Vagina (tissue), 2 donors: ENCODE results near the gene PSMA1.

ENCODE experiments used
- POLR2A ChIP-seq, 2 donors: fragments of 450-650 bp; IDR thresholded peaks; one replicate each; pipeline ENCODE4 v1.6.1; 2017; ENCODE audit warnings: antibody characterized with exemption in 2 of 2, mild to moderate bottlenecking in 2 of 2, moderate library complexity in 2 of 2
- TF ChIP-seq, protein P1 (sequence below), 3 experiments: fragments of 450-650 bp in 2 of 3; fragments of 200-600 bp in 1 of 3; sonication (generic) in 1 of 3; IDR thresholded peaks; one replicate each; pipeline ENCODE4 v1.5.1; 2017 to 2019; ENCODE audit warnings: antibody characterized with exemption in 3 of 3, mild to moderate bottlenecking in 2 of 3, moderate library complexity in 2 of 3

DNA sequence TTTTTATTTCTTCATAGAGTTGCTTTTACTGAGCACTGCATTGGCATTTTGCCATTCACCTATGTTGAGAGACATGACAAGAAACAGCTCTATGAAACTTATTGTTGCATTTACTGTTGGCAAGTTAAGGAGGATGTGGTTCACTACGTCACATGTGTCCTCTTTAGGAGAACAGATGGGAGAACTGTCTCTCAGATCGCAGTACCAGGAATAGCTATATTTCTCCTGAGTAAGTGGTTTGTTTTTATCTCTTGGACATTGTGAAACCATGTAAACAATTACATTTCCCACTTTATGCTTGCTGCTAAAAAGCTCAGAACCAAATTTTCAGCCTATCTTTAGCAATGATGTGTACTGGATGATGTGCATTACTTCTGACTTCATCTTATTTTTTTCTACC is 34.8 kb upstream of the PSMA1 start:
- TF ChIP-seq, protein P1, sequence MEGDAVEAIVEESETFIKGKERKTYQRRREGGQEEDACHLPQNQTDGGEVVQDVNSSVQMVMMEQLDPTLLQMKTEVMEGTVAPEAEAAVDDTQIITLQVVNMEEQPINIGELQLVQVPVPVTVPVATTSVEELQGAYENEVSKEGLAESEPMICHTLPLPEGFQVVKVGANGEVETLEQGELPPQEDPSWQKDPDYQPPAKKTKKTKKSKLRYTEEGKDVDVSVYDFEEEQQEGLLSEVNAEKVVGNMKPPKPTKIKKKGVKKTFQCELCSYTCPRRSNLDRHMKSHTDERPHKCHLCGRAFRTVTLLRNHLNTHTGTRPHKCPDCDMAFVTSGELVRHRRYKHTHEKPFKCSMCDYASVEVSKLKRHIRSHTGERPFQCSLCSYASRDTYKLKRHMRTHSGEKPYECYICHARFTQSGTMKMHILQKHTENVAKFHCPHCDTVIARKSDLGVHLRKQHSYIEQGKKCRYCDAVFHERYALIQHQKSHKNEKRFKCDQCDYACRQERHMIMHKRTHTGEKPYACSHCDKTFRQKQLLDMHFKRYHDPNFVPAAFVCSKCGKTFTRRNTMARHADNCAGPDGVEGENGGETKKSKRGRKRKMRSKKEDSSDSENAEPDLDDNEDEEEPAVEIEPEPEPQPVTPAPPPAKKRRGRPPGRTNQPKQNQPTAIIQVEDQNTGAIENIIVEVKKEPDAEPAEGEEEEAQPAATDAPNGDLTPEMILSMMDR (IDR thresholded peaks at IDR 0.05) = no peak
- TF ChIP-seq POLR2A (IDR thresholded peaks at IDR 0.05) = no peak
